PC-3 (cell line): ENCODE measurements around the gene SEL1L2. TPM values are rescaled to one million over a fixed set of nuclear protein-coding genes. Genes with fewer than 3 reads are reported as not detected.

Experiments used
- ATAC-seq: fragments of 200-7000 bp; cut with Tn5 transposase; 2 replicates; pipeline ENCODE4 v1.9.1; 2020; ENCODE audit warnings: mild to moderate bottlenecking, moderate library complexity
- BruUV-seq: library from RNA; stranded (reverse); fragments of 400-500 nt; replicated peaks from 2 replicates; lab custom pipeline; 2021; lab: Mats Ljungman, UMichigan
- CTCF ChIA-PET: fragments of 300-600 bp; sonication (Branson Sonifier 250); formaldehyde crosslinking; loops from one replicate; lab custom pipeline; 2022; ENCODE audit warnings: antibody characterized with exemption; lab: Charles Lee
- POLR2A ChIA-PET: fragments of 300-600 bp; sonication (Branson Sonifier 250); formaldehyde crosslinking; loops from one replicate; lab custom pipeline; 2022; ENCODE audit warnings: antibody characterized with exemption; ENCODE audit not compliant: unreplicated experiment; lab: Charles Lee
- DNase-seq: peaks from one replicate; pipeline ENCODE4 v3.0.0-alpha.2; 2015
- H2AFZ ChIP-seq: fragments of 300-600 bp; sonication (generic); 2 replicates; pipeline ENCODE4 v1.6.0; 2016; ENCODE audit warnings: antibody characterized with exemption, low read length
- H3F3A ChIP-seq: fragments of 300-600 bp; sonication (generic); one replicate; pipeline ENCODE4 v1.6.0; 2017; ENCODE audit warnings: antibody characterized with exemption, low read length, control low read depth, mild to moderate bottlenecking; ENCODE audit not compliant: unreplicated experiment
- H3K27ac ChIP-seq: fragments of 300-600 bp; sonication (generic); 2 replicates; pipeline ENCODE4 v1.5.1; 2016; ENCODE audit warnings: mild to moderate bottlenecking, low read length
- H3K27me3 ChIP-seq: fragments of 300-600 bp; sonication (generic); 2 replicates; pipeline ENCODE4 v1.6.1; 2016; ENCODE audit warnings: low read length, mixed read lengths
- H3K36me3 ChIP-seq: fragments of 300-600 bp; sonication (generic); 2 replicates; pipeline ENCODE4 v1.6.1; 2016; ENCODE audit warnings: low read depth, mixed run types, low read length, mixed read lengths
- H3K4me1 ChIP-seq: fragments of 300-600 bp; sonication (generic); 2 replicates; pipeline ENCODE4 v1.5.1; 2016; ENCODE audit warnings: low read length; ENCODE audit not compliant: insufficient read depth
- H3K4me2 ChIP-seq: fragments of 300-600 bp; sonication (generic); 2 replicates; pipeline ENCODE4 v1.6.0; 2016; ENCODE audit warnings: low read length
- H3K4me3 ChIP-seq: fragments of 300-600 bp; sonication (generic); 2 replicates; pipeline ENCODE4 v1.5.1; 2016; ENCODE audit warnings: mild to moderate bottlenecking, low read length, mixed read lengths
- H3K79me2 ChIP-seq: fragments of 300-600 bp; sonication (generic); 2 replicates; pipeline ENCODE4 v1.6.1; 2017; ENCODE audit warnings: low read length, mixed read lengths
- H3K9ac ChIP-seq: fragments of 300-600 bp; sonication (generic); 2 replicates; pipeline ENCODE4 v1.6.0; 2016; ENCODE audit warnings: mild to moderate bottlenecking, low read length
- H3K9me2 ChIP-seq: fragments of 300-600 bp; sonication (generic); replicated peaks from 2 replicates; pipeline ENCODE4 v1.6.1; 2016; ENCODE audit warnings: mixed run types, low read length, mixed read lengths
- H3K9me3 ChIP-seq: fragments of 300-600 bp; sonication (generic); 2 replicates; pipeline ENCODE4 v1.6.1; 2016; ENCODE audit warnings: low read length, mixed read lengths
- H4K20me1 ChIP-seq: fragments of 300-600 bp; sonication (generic); 2 replicates; pipeline ENCODE4 v1.6.1; 2016; ENCODE audit warnings: low read length, mixed read lengths
- CTCF ChIP-seq: fragments of 300-600 bp; sonication (generic); conservative IDR thresholded peaks from 2 replicates; pipeline ENCODE4 v1.5.1; 2017; ENCODE audit warnings: antibody characterized with exemption, low read depth, mild to moderate bottlenecking, low read length
- EZH2 ChIP-seq: fragments of 300-600 bp; sonication (generic); IDR thresholded peaks from one replicate; pipeline ENCODE4 v1.6.1; 2017; ENCODE audit warnings: antibody characterized with exemption, mild to moderate bottlenecking, low read length; ENCODE audit not compliant: unreplicated experiment
- EZH2phosphoT487 ChIP-seq: fragments of 300-600 bp; sonication (generic); IDR thresholded peaks from 2 replicates; pipeline ENCODE4 v1.6.1; 2018; ENCODE audit warnings: mild to moderate bottlenecking, antibody characterized with exemption, low read length, borderline replicate concordance
- intact Hi-C: fragments of 100-400 bp; cut with micrococcal nuclease; formaldehyde crosslinking; loops from 2 replicates; pipeline ENCODE4 v1.9.0; 2023
- total RNA-seq: library from RNA; depleted of rRNA; stranded (reverse); fragments of >200 nt; gene quantifications from 2 replicates; pipeline ENCODE4 v1.2.3, GENCODE V29; 2014

Gene SEL1L2
- total RNA-seq, 1 experiment from 2014 or later, result not detected

DNA sequence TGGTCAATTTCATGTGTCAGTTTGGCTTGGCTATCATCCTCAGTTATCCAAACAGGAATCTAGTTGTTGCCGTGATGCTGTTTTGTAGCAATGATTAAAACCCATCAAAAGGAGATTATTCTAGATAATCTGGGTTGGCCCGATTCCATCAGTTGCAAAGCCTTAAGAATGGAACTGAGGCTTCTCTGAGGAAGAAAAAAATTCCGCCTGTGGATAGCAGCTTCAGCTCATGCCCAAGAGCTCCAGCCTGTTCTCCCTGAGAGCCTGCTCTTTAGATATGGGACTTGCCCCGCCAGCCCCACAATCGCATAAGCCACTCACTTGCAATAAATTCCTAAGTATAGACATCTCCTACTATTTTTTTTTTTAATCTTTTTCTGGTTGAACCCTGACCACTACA is 61.5 kb downstream of the SEL1L2 start:
- Histone ChIP-seq H3K79me2 (no peaks in the 10 kb centered on the region), H4K20me1 (no peaks in the 10 kb centered on the region), H3K4me2 (no peak overlapping the region), H3K27ac (no peak overlapping the region), H2AFZ (no peak overlapping the region), H3F3A (no peaks in the 10 kb centered on the region), H3K27me3 (no peaks in the 10 kb centered on the region), H3K4me3 (no peak overlapping the region), H3K9me3 (no peaks in the 10 kb centered on the region), H3K4me1 (peaks cover 20% of the 10 kb centered on the region), H3K9ac (no peak overlapping the region), H3K36me3 (no peaks in the 10 kb centered on the region), H3K9me2 (no peaks in the 10 kb centered on the region)
- no peak for TF ChIP-seq EZH2phosphoT487
- no peak for TF ChIP-seq CTCF
- no peak for TF ChIP-seq EZH2
- ChIA-PET POLR2A (no interaction called here), CTCF (no interaction called here)
- ATAC-seq (no peak), DNase-seq (no peak)
- no TSS peak for BruUV-seq
- intact Hi-C loops, result no loop called here

DNA sequence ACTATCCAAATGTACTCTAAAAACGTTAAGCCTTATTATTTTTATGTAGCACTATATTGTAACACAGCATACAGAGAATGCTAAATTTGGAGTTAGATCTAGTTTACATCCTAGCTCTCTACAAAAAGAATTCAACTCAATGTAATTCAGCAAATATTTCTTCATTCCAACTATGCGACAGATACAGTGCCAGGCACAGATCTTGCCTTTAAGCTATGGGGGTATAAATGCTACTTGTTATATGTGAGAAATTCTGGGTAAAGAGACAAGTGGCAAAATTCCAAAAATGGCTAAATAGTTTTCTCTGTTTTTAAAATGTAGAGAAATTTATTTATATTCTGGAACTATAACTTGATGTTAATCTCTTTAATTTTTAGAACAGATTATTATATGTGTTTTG is 63.2 kb downstream of the SEL1L2 start:
- H3K79me2 ChIP-seq, result no peaks in the 10 kb centered on the region
- CTCF ChIA-PET, result no interaction called here
- BruUV-seq, result no TSS peak

More for the DNA sequence above, 63.2 kb downstream of the SEL1L2 start:
- Histone ChIP-seq H3K9me2 (no peaks in the 10 kb centered on the region), H3K4me2 (no peak overlapping the region), H2AFZ (no peak overlapping the region), H3K36me3 (no peaks in the 10 kb centered on the region), H3K4me1 (peaks cover 29% of the 10 kb centered on the region), H4K20me1 (no peaks in the 10 kb centered on the region), H3K27ac (no peak overlapping the region), H3K9me3 (no peaks in the 10 kb centered on the region), H3F3A (no peaks in the 10 kb centered on the region), H3K4me3 (no peak overlapping the region), H3K27me3 (no peaks in the 10 kb centered on the region), H3K9ac (no peak overlapping the region)
- POLR2A ChIA-PET, result no interaction called here
- intact Hi-C loops, result no loop called here
- ATAC-seq (no peak), DNase-seq (no peak)
- TF ChIP-seq CTCF (no peak), EZH2phosphoT487 (no peak), EZH2 (no peak)
